T-helper 17 cell (primary cell): ENCODE measurements around the gene UTP25. TPM values are rescaled to one million over a fixed set of nuclear protein-coding genes. Genes with fewer than 3 reads are reported as not detected.
"Not testable (repeated sequence)": the region's sequence is repeated elsewhere in the genome, so short reads cannot be mapped to it uniquely, and the experiment has no call there.

Experiments
- ATAC-seq: fragments of 150-1000 bp; cut with Tn5 transposase; 2 replicates; pipeline ENCODE4 v1.10.0; 2021; ENCODE audit warnings: mild to moderate bottlenecking, moderate library complexity
- DNase-seq, 3 donors: peaks; one replicate each; pipeline versions ENCODE4 v3.0.0 to v3.0.0-alpha.2; 2020 to 2021
- H3K9me3 ChIP-seq: one replicate; pipeline ENCODE4 v1.7.0; 2013; ENCODE audit warnings: low read length, mild to moderate bottlenecking; ENCODE audit not compliant: control insufficient read depth, poor library complexity, severe bottlenecking
- H3K27ac Mint-ChIP-seq: one replicate; pipeline ENCODE4 v1.8.0; 2022; ENCODE audit warnings: mild to moderate bottlenecking, moderate library complexity, mixed read lengths
- H3K27me3 Mint-ChIP-seq: one replicate; pipeline ENCODE4 v1.8.0; 2022; ENCODE audit warnings: mixed read lengths
- H3K36me3 Mint-ChIP-seq: one replicate; pipeline ENCODE4 v1.8.0; 2022; ENCODE audit warnings: low read depth, mixed read lengths
- H3K4me1 Mint-ChIP-seq: one replicate; pipeline ENCODE4 v1.8.0; 2022; ENCODE audit warnings: mild to moderate bottlenecking, mixed read lengths
- H3K4me3 Mint-ChIP-seq: one replicate; pipeline ENCODE4 v1.8.0; 2022; ENCODE audit warnings: mild to moderate bottlenecking, moderate library complexity, mixed read lengths
- total RNA-seq, 4 donors: library from RNA in 2 of 4; stranded (reverse) in 2 of 4; gene quantifications; one replicate each; pipeline ENCODE4 v1.2.3 and lab custom pipeline; 2022 to 2026

Gene UTP25
- total RNA-seq: 1 to 10 TPM; 5.9 to 6.3 TPM
- 30.5 to 69.5 reads per million in 2 donors for total RNA-seq (lab: John Stamatoyannopoulos, UW)

- Mint-ChIP-seq H3K27ac (peak within 1 kb of the TSS; percentile 74), H3K4me3 (peak within 1 kb of the TSS; percentile 94), H3K27me3 (peaks cover 6% of the 10 kb centered on the region), H3K4me1 (peaks cover 21% of the 10 kb centered on the region), H3K36me3 (peaks cover 9% of the 10 kb centered on the region)
- peak; percentile 91 for ATAC-seq
- H3K9me3 ChIP-seq: no peaks in the 10 kb centered on the region
- DNase-seq: peak; percentile 70 to 88 (median 84)
Observed at GRCh38 chr1:209827384-209828262, at the start of gene UTP25. Gene UTP25, plus strand, starts transcription at chr1:209827972. Its CDS starts 92 bp downstream, at chr1:209828064.

DNA sequence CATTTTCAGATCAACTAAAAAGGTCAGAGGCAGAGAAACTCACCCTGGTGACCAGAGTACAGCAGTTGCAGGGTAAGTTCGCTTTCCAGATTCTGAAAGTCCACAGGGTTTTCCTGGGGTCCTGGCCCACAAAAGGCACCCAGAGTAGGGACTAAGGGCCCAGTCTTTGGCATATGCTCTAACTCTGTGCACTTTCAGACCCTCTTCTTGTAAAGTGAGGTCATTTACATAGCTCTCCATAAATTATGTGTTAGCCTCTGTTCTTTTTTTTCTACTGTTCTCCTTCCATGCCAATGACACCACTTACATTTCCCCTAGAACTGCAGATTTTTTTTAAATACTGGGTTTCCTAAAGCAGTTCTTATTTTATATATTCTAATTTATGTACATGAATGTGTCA is 49.7 kb upstream of the UTP25 start:
- ATAC-seq (no peak), DNase-seq (no peak)
- no peak overlapping the region for H3K4me3 Mint-ChIP-seq
- no peaks in the 10 kb centered on the region for H3K9me3 ChIP-seq
- peaks cover 21% of the 10 kb centered on the region for H3K36me3 Mint-ChIP-seq
- H3K27ac Mint-ChIP-seq: no peak overlapping the region
- H3K27me3 Mint-ChIP-seq: no peaks in the 10 kb centered on the region
- H3K4me1 Mint-ChIP-seq: peaks cover 33% of the 10 kb centered on the region

DNA sequence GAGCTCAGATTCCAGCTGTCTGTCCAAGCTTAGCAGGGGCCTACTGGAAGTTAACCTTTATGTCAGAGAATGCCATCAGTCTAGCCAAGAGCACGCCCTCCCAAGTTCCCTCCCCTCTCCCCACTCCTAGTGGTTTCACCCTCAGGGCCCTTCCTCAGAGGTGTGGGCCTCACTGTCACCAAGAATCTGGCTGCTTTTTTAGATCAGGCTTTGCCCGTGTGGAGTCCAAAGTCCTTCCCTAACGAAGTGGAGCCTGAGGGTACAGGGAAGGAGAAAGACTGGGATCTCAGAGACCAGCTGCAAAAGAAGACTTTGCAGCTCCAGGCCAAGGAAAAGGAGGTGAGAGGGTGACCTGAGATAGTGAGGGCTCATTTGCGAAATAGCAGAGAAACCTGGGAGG is 47.5 kb upstream of the UTP25 start:
- Mint-ChIP-seq H3K36me3 (peaks cover 10% of the 10 kb centered on the region), H3K27ac (no peak overlapping the region), H3K4me3 (no peak overlapping the region), H3K4me1 (peaks cover 38% of the 10 kb centered on the region), H3K27me3 (no peaks in the 10 kb centered on the region)
- no peaks in the 10 kb centered on the region for H3K9me3 ChIP-seq
- DNase-seq (no peak), ATAC-seq (no peak)

GRCh38 chr1:209783386-209783785 is 44.4 kb upstream of the UTP25 start:
- no peak for DNase-seq

GRCh38 chr1:209784265-209785169 is 43.3 kb upstream of the UTP25 start, which contains the start of gene C1orf74:
Gene C1orf74, minus strand, starts transcription at chr1:209784559. Its CDS starts 925 bp downstream, at chr1:209783634.
- Mint-ChIP-seq H3K27me3 (peaks cover 10% of the 10 kb centered on the region), H3K36me3 (peaks cover 3% of the 10 kb centered on the region), H3K4me3 (peak within 1 kb of the TSS; percentile 87), H3K27ac (peak within 1 kb of the TSS; percentile 95), H3K4me1 (peaks cover 30% of the 10 kb centered on the region)
- DNase-seq: peak; percentile 98 to 99 (median 98)
- peak; percentile 99 for ATAC-seq
- H3K9me3 ChIP-seq: no peaks in the 10 kb centered on the region

More at GRCh38 chr1:209783386-209783785, 44.4 kb upstream of the UTP25 start:
- no peaks in the 10 kb centered on the region for H3K9me3 ChIP-seq
- Mint-ChIP-seq H3K4me3 (peak overlapping the region; percentile 22), H3K4me1 (peaks cover 34% of the 10 kb centered on the region), H3K27me3 (peaks cover 10% of the 10 kb centered on the region), H3K36me3 (peaks cover 5% of the 10 kb centered on the region), H3K27ac (peak overlapping the region; percentile 95)
- no peak for ATAC-seq

- no peak overlapping the region for H3K4me3 Mint-ChIP-seq
- DNase-seq: no peak
Observed at GRCh38 chr1:209785592-209785991, 42.2 kb upstream of the UTP25 start.

DNA sequence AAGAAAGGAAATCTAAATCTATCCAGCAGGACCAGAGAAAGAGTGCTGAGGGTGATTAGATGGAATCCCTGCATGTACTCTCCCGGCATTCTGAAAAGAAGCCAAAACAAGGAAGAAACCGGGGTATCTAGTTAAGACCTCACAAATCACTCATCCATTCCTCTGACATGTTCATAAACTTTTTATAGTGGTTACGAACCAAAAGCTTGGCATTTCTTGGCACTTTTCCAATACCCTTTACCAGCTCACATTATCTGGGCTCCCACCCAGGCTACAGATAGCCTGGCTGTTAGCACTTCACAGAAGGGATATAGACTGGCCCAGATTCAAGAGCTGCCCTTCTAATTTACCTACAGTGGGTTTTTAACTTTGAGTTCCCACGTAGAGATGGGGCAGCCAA is 41.6 kb upstream of the UTP25 start:
- Mint-ChIP-seq H3K27me3 (peaks cover 10% of the 10 kb centered on the region), H3K4me3 (no peak overlapping the region), H3K36me3 (peaks cover 2% of the 10 kb centered on the region), H3K27ac (peak overlapping the region; percentile 95), H3K4me1 (peaks cover 26% of the 10 kb centered on the region)
- H3K9me3 ChIP-seq: no peaks in the 10 kb centered on the region
- ATAC-seq (no peak), DNase-seq (no peak)

More at GRCh38 chr1:209785592-209785991, 42.2 kb upstream of the UTP25 start:
- H3K27me3 Mint-ChIP-seq: peaks cover 10% of the 10 kb centered on the region
- no peak for ATAC-seq
- no peaks in the 10 kb centered on the region for H3K9me3 ChIP-seq
- peak overlapping the region; percentile 95 for H3K27ac Mint-ChIP-seq
- peaks cover 2% of the 10 kb centered on the region for H3K36me3 Mint-ChIP-seq
- H3K4me1 Mint-ChIP-seq: peaks cover 26% of the 10 kb centered on the region

GRCh38 chr1:209787551-209787950 is 40.2 kb upstream of the UTP25 start:
- H3K36me3 Mint-ChIP-seq: peaks cover 2% of the 10 kb centered on the region
- H3K9me3 ChIP-seq: no peaks in the 10 kb centered on the region
- peaks cover 22% of the 10 kb centered on the region for H3K4me1 Mint-ChIP-seq
- ATAC-seq (no peak), DNase-seq (no peak)
- H3K27me3 Mint-ChIP-seq: peaks cover 19% of the 10 kb centered on the region
- no peak overlapping the region for H3K4me3 Mint-ChIP-seq
- H3K27ac Mint-ChIP-seq: no peak overlapping the region

- Mint-ChIP-seq H3K27ac (no peak overlapping the region), H3K27me3 (peaks cover 33% of the 10 kb centered on the region), H3K4me3 (no peak overlapping the region)
Observed at GRCh38 chr1:209789245-209789644, 38.5 kb upstream of the UTP25 start.

GRCh38 chr1:209790286-209791193 is 37.2 kb upstream of the UTP25 start:
- ATAC-seq (no peak), DNase-seq (no peak)
- no peaks in the 10 kb centered on the region for H3K9me3 ChIP-seq
- Mint-ChIP-seq H3K36me3 (peaks cover 4% of the 10 kb centered on the region), H3K4me1 (no peaks in the 10 kb centered on the region), H3K4me3 (no peak overlapping the region), H3K27ac (no peak overlapping the region), H3K27me3 (peaks cover 42% of the 10 kb centered on the region)

More at GRCh38 chr1:209789245-209789644, 38.5 kb upstream of the UTP25 start:
- DNase-seq (no peak), ATAC-seq (no peak)
- H3K36me3 Mint-ChIP-seq: peaks cover 2% of the 10 kb centered on the region
- peaks cover 11% of the 10 kb centered on the region for H3K4me1 Mint-ChIP-seq
- no peaks in the 10 kb centered on the region for H3K9me3 ChIP-seq

DNA sequence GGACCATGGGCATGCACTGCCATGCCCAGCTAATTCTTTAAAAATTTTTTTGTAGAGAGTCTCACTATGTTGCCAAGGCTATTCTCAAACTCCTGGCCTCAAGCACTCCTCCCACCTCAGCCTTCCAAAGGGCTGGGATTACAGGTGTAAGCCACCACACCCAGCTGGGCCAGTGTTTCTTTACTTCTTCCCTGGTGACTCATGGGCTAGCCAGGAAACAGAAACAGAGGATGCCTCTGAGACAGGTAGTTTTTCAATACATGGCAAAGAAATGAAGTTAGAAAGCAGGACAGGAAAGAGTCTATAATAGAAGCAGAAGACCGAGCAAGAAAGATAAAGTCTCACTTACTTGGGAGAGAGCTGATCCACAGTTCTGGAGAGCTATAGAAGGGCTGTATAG is 35.9 kb upstream of the UTP25 start:
- no peaks in the 10 kb centered on the region for H3K4me1 Mint-ChIP-seq
- ATAC-seq (no peak), DNase-seq (no peak)
- H3K27me3 Mint-ChIP-seq: peaks cover 46% of the 10 kb centered on the region
- H3K9me3 ChIP-seq: no peaks in the 10 kb centered on the region
- peaks cover 4% of the 10 kb centered on the region for H3K36me3 Mint-ChIP-seq
- H3K27ac Mint-ChIP-seq: no peak overlapping the region
- H3K4me3 Mint-ChIP-seq: no peak overlapping the region

- H3K4me3 Mint-ChIP-seq, H3K36me3 Mint-ChIP-seq: not testable (repeated sequence)
- peaks cover 49% of the 10 kb centered on the region for H3K27me3 Mint-ChIP-seq
Observed at GRCh38 chr1:209793711-209794110, 34.1 kb upstream of the UTP25 start.

More at GRCh38 chr1:209793711-209794110, 34.1 kb upstream of the UTP25 start:
- not testable (repeated sequence) for ATAC-seq, H3K4me1 Mint-ChIP-seq, H3K9me3 ChIP-seq, DNase-seq, H3K27ac Mint-ChIP-seq
